C4-2B (cell line): ENCODE results near the gene ZNF732.

Experiments used
- CTCF ChIP-seq: fragments of 450-650 bp; conservative IDR thresholded peaks from 2 replicates; pipeline ENCODE4 v1.5.1; 2017; ENCODE audit warnings: mild to moderate bottlenecking
- ZFX ChIP-seq: fragments of 450-650 bp; IDR thresholded peaks from 2 replicates; pipeline ENCODE4 v1.6.1; 2017

GRCh38 chr4:302381-302780, 2.9 kb downstream of the ZNF732 start:
- TF ChIP-seq CTCF: no peak
- TF ChIP-seq ZFX: no peak
